HTR-8/SVneo (cell line): ENCODE data around the gene EFR3B.
A peak's percentile ranks its signal among the peaks of the same experiment; 100 is the strongest.

ENCODE experiments used
- DNase-seq: peaks from one replicate; pipeline ENCODE4 v3.0.0; 2011; ENCODE audit warnings: low spot score, mixed read lengths; ENCODE audit not compliant: insufficient read length
- FAIRE-seq: peaks from 2 replicates; lab custom pipeline; 2011; peaks lifted over from hg19 to GRCh38; lab: Jason Lieb, UNC

EFR3B gene

DNA sequence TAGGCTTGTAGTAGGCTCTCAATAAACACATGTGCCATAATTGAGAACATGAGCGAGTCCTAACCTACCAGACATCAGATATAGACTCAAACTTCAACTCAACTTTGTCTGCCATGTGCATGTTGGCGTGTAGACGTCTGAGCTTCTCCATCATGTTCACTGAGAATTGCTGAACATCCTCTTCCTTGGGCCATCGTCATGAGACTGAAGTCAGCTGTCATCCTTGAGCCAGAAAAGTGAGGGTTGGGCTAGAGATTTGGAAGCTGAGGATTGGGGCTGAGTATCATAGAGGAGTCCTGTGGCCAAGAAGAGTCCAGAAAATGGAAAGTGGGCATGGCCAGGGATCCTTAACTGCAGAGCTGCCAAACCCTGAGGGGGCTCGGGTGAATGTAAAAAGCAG, 7.8 kb upstream of the EFR3B start:
- no peak for FAIRE-seq
- no peak for DNase-seq

DNA sequence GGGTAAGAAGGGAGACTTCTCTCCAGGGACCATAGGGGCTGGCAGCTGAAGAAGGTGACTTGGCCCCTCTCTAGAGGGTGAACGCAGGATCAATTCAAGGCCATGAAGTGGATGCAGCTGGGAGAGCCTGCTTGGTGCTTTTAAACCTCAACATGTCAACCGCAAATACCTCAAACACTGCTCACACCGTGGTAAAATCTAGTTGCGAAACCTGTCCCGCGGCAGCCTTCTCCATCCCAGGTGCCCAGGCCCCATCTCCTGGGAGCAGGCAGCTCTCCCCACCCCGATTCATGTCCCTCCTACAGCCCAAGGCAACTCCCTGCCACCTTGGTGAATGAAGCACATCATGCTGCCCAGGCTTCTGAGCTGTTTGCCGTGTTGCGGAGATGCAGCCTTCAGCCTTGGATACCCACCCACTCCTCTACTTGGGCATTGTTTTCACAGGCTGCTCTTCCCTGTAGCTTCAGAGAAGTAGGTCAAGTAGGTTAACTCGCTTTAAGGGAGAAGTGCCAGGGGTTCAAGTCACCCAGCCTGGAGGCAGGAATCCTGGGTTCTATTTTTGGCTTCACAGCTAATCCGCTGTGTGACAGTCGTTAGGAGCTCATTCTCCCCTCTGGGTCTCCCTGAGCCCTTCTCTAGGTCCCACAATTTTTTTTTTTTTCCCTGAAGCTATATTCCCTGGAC, 6.2 kb upstream of the EFR3B start:
- FAIRE-seq (no peak), DNase-seq (no peak)

DNA sequence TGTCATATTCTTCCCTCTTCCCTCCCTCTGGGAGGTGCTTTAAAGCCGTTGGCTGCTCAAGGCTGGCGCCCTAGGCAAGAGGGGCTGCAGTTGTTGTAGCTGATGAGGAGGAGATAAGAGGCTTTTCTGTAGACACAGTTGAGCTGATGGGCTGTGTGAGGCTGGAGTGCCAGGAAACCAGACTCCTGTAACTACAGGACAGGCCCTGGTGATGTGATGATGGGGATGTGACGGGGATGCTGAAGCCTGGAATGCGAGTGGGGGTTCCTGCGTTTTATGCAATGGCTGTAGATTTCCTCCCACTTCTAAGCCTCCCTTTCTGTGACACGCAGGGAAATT, 5.7 kb upstream of the EFR3B start:
- DNase-seq: no peak
- FAIRE-seq: no peak

DNA sequence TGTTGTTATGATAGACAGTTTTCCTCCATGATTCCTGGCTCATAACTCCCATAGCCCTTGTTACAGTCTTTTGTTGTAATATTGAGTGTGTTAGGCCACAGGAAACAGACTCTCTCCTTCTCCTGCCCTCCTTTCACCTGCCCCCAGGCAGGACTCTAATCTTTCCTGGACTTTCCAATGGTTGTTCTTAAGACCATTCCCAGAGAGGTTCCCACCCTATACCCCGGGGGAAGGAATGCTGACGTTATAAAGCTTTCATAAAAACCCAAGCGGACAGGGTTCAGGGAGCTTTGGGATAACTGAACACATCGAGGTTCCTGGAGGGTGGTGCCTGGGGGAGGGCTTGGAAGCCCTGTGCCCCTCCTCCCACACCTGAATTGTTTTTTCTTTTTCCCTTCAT, 2.8 kb upstream of the EFR3B start:
- no peak for FAIRE-seq
- no peak for DNase-seq

DNA sequence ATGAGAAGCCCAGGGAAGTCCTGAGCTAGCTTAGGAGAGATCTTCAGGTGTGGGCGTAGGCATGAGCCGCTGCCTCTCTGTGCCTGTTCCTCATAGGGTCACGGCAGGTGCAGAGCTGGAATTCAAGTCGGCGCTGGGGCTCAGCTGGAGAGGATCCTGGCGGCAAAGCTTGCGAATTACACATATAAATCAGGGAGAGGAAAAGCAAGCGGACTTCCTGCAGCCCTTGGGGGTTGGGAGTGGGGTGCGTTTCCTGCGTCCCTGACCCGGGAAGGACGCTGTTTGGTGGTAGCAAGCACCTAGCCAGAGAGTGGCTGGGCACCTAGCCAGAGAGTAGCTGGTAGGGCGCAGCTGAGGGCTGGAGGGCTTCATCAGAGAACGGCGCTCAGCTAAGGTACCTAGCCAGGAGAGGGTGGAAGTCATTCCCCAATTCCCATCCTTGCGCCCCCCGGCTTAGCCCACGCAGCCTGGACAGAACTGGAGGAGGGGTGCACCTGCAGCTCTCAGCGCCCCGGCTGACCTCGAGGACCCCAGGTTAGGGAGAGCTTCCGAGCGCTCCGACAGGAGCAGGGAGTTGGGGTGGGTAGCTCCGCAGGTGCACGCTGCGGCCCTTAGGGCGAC, 459 bp upstream of the EFR3B start:
- peak; percentile 80 for DNase-seq
- FAIRE-seq: no peak

DNA sequence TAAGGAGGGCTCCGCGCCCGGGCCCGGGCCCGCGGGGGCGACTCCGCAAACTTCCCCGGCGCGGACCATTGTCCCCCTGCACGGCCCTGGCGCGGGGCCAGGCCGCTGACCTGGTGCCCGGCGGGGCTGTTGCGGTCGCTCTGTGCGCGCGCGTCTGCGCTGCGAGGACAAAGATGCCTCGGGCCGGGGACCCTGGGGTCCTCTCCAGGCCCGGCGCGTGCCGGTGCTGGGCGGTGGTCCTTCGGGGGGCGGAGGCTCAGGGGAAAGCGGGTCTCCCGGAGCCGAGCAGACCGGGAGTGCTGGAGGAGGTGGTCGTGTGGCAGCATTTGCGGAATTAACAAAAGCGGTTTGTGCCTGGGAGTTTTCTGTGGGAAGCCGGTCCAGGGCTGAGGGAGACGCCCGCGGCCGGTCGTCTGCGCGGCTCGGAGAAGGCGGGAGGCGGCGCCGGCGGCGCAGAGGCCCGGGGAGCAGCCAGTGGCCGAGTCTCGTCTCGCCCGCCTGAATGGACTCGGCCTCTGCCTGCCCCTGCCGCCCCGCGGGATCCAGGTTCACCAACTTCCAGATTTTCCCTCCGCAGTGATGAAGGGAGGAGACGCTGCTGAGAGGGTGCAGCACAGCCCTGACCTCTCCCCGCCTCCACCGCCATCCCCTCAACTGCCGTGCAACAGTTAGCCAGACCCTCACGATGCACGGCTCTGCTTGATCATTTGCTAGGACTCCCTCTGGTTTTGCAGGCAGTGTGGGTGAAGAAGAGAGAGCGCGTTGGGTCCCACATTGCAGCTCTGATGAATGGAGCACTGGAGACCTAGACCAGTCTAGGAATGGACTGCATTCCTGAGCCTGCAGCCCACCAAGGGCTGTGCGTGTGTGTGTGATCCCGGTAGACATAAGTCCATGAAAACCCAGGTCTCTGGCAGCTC, 705 bp downstream of the EFR3B start:
- peak; percentile 46 for FAIRE-seq
- DNase-seq: peak; percentile 31

DNA sequence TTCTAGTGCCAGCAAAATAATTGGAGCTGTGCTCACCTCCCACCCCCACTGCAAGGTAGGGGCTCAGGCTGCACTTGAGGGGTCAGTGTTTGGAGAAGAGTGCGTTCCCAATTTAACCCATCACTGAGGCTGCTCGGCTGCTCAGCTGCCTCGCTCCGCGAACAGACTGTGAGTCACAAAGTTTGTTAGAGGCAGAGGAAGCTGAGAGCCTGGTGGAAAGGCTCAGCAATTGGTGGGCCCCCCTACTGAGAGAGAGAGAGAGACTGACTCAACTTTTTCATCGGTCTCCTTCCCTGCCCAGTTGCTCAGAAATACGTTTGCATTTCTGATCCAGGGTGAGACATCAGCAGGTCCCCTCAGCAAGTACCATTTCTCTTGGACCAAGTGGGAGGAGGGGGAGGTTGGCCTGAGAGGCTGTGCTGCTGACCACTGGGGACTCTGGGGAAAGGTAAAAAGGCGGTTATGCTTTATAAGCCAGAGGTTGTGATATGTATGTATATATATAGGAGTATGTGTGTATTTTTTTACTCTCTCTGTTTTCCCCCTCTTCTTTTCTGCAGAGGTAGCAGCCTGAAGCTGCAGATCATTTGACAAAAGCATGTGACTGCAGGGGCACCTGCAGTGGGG, 1.5 kb downstream of the EFR3B start:
- no peak for FAIRE-seq
- peak; percentile 67 for DNase-seq

DNA sequence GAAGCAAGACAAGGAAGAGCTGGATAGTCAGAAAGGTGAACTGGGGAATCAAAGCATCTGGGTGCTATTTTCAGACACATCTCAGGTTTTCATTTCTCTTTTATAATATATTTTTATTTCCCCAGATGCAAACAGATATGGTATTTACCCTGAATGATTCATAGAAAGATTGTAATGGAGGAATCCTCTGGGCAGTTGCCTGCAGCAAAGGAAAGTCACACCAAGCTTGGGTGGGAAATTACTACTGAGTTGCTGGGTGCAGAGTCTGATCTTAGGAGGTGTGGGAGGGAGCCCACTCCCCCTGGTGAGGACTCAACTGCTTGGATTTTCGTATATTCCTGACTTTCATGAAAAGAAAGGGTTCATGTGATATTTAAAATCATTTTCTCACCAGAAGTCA, 2.1 kb downstream of the EFR3B start:
- no peak for DNase-seq
- no peak for FAIRE-seq

DNA sequence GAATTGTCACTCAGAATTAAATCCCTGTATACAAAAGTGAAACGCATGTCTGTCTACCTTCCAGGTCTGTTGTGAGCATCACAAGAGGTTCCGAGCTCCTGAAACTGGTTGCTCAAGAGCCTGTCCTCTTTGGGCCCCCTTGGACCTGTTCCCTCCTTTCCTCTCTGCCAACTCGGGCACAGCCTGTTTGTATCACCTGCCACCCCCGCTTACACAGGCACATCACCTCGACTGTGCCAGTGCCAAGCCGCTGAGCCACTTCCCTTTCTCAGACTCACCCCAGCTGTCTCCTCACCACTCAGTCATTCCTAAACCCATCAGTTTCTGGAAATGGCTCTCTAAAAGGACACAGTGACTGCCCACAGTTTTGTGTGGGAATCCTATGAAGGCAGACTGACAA, 3.1 kb downstream of the EFR3B start:
- DNase-seq: no peak
- no peak for FAIRE-seq

DNA sequence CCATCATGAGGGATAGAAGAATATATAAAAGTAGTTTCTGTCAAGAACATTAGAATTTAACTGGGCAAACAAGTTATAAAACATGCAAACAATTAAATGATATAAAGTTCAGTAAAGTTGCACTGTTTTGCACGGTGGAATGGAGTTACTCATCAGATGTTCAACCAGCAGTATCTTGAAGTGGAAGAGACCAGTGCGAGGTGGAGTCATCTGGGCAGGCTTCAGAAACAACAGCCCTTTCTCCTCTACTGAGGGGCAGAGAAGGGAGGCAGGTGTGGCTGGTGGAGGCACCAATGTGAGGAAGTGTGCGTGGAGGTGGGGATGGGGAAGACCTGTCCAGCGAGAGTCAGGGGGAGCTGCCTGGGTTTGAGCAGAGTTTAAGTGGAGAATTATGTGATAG, 7.5 kb downstream of the EFR3B start:
- DNase-seq: no peak
- no peak for FAIRE-seq

DNA sequence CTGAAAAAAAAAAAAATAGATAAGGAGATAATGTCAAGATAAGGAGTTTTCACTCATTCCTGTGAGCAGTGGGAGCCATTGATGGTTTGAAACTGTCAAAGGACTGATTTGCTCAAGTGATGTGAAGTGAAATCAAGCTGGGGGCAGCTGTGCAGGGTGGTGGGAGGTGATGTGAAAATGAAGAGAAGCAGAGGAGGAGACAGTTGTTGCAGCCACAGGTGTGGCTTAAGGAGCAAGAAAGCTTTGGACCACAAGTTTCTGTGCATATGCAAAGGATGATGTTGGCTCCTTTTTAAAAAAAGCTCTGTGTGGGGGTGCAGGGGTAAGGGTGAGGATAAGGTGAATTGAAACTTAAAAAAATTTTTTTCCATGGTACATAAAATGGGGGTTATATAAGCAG, 8.3 kb downstream of the EFR3B start:
- DNase-seq (no peak), FAIRE-seq (no peak)

DNA sequence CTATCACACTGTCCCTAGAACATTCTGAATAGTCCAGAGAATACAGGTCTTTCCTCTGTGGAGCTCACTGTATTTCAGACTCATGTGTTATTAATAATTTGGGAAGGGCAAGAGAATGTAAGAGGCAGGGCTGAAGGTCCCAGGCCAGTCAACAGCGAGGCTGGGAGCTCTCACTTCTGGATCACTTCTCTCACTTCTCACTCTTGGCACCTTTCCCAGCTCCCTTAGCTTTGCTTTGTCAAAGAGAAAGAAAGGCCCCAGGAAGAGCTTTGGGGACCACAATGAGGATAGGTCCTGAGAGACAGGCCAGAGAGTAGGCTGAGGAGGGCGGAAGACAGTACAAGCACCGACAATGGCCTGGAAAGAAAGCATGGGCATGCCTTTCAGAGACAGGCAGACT, 11.2 kb downstream of the EFR3B start:
- FAIRE-seq (no peak), DNase-seq (no peak)

DNA sequence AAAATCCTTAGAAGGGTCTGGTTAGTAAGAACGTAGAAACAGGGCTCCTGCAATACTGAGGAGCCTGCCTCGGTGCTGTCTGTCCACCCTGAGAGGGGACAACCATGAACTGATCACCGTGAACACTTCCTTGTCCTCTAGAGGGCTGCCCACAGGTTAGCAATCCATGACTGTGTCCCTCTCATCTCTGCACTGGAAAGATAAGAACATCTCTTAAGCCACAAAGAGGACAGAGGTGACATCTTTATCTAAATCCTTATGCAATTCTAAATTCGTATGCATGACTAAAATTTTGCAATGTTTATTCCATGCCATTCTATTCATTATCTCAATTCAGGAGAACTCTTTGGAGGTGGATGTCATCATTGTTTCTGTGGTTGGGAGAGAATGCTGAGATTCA, 12.8 kb downstream of the EFR3B start:
- FAIRE-seq (no peak), DNase-seq (no peak)

DNA sequence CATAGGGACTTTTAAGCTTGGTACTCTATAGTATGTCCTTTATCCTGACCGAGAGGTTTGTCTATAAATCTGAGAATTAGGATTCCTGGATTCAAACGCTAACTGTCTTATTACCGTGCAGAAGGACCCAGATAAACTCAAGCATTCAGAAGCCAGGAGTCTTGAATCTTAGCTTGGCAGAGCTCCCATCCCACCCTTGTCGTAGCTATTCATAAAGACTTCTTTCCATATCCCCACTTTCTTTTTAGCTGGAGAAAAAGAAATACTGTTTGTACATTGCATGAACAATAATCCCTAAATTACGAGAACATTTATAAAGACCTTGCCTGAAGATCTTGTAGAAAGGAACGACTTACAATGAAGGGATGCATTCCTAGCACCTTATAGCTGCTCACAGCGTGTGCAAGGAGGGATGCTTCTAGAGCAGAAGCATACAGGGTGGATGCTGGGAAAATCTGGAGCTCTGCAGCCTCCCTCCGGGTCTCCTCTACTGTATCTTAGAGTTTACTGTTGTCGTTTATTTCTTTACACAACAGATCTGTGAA, 13.6 kb downstream of the EFR3B start:
- no peak for FAIRE-seq
- no peak for DNase-seq

DNA sequence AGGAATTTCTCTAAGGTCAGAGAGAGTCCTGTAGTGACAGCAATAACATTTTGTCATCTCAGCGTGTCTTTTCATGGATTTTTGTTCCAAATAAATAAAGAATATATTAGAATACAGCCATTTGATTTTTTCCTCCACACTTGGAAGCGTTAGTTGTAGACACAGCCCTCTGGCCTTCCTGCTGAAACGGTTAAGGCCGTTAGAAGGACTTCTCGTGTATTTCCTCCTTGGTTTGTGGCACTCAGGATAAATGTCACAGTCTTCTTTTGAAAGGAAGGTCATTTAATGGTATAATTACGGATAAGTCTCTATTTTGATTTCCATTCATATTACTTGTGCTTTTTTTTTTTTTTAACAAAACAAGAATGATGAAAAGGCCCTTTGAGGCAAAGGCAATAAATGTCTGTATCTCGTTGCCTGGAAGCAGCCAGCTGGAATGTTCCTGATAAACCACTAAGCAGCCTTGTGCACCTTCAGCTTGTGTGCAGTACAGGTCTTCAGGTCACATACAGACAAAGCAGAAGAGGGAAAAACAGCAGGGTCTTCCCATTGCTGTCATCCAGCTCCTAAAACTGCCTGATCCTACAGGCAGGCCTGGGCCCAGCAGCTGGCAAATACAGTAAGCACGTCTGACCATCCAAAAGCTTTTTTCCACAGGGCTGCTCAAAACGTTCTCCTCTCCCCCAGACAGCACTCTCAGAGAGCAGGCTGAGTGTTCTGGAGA, 14.4 kb downstream of the EFR3B start:
- no peak for DNase-seq
- no peak for FAIRE-seq

DNA sequence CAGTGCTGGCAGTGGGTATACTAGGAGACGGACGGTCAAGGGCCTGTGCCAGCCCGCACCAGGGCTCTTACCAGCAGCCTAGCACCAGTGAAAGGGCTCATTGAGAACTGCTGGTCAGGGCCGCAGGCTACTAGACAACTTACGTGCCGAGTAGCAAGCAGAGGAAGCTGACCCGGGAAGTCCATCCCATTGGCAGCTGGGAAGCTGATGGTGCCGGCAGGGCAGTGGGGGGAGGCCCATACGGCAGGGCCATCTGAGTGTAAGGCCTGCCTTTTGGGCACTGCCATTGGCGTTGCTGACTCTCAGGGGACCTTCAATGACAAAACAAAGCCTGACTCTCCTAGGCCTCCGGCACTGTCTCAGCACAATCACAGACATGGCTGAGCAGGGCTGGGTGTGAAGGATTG, 20.6 kb downstream of the EFR3B start:
- FAIRE-seq (no peak), DNase-seq (no peak)

DNA sequence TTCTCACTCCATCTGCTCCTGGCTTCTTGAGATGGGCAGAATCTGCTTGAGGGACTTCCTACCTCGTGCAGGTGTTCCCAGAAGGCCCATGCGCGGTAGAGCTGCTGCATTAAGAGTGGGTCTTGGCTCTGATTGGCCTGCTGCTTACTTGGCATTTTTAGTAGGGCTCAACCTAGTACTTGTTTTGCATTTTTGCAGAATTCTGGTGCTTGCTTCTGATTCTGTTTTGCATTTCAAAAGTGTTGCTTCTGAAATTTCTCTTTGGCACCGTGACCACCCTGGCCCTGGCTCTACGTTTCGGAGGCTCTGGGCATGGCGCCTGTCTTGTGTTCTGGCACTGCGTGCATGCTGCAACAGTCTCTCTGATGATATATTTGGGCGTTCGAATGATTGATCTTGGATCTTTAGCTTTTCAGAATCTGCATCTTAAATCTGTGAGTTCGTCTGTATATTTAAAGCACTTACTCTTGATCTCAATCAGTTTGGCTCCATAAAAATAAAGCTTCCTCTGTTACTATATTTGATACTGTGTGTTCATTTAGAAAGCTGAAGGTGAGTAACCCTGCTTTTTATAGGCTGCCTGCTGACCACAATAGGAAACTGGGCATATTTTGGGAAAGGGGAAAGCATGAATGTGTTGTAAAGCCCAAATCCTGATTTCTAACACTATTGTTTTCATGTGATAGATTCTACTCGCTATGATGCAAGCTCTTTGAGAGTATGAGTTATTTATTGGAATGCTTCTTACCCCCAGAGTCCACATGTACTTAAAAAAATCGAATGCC, 22.2 kb downstream of the EFR3B start:
- no peak for FAIRE-seq

DNA sequence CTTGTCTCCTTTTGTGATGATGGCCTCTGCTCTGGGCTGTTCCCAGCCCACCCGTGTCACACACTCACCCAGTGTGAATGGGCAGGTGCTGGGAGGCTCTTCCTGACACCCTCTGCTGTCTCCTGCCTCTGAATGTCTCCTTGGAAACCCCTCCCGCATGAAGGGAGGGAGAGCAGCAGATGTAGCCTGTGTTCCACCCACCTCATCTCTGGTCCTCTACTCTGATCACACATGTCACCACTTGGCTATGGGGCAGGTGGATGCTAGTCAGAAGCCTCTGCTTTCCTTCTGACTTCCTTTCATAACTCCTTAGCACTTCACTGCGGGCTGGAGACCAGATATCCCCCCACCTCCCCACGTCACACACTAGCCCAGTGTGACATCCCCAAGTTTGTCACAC, 23.9 kb downstream of the EFR3B start:
- FAIRE-seq (no peak), DNase-seq (no peak)

More for the DNA sequence above, 22.2 kb downstream of the EFR3B start:
- no peak for DNase-seq

DNA sequence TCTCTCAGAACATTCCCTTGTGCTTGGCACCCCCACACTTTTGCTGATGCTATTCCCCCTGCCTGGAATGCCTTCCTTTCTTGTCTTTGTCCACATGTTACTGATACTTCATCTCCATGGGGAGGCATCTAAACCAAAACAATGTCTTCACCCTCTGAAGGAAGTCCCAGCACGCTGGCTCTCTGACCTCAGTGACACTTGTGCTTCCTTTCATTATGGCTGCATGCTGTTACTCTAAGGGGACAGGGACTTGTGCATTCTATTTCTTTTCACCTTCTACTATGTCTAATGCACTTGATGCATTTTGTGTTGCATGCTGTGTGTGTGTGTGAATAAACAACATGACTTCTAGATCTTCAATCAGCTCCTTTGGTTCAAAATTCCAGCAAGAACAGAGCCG, 24.6 kb downstream of the EFR3B start:
- no peak for FAIRE-seq
- no peak for DNase-seq
